Lung (tissue), 12 donors: ENCODE results near the gene RNPC3. TPM values are rescaled to one million over a fixed set of nuclear protein-coding genes. Genes with fewer than 3 reads are reported as not detected.

ENCODE experiments used
- ATAC-seq: fragments of 200-7000 bp; cut with Tn5 transposase; one replicate; pipeline ENCODE4 v1.9.1; 2020; ENCODE audit warnings: moderate number of reproducible peaks; ENCODE audit not compliant: insufficient read depth, low FRiP score
- DNase-seq, 3 donors: peaks; one replicate each; pipeline ENCODE4 v3.0.0-alpha.2; 2013 to 2017
- H3K27ac ChIP-seq, 2 donors: one replicate each; pipeline ENCODE4 v1.5.1; 2013; ENCODE audit warnings: mild to moderate bottlenecking in 2 of 2, moderate library complexity in 2 of 2, control low read depth in 1 of 2, inconsistent platforms in 1 of 2, low read depth in 1 of 2, low read length in 1 of 2
- H3K27me3 ChIP-seq, 3 donors: one replicate each; pipeline ENCODE4 v1.5.1; 2013; ENCODE audit warnings: low read length in 2 of 3; ENCODE audit not compliant: control insufficient read depth in 3 of 3, insufficient read depth in 3 of 3
- H3K36me3 ChIP-seq, 4 donors: one replicate each; pipeline ENCODE4 v1.5.1; 2013; ENCODE audit warnings: low read length in 4 of 4, mild to moderate bottlenecking in 1 of 4, moderate library complexity in 1 of 4; ENCODE audit not compliant: control insufficient read depth in 4 of 4, insufficient read depth in 4 of 4
- H3K4me1 ChIP-seq, 5 donors: one replicate each; pipeline ENCODE4 v1.5.1; 2013; ENCODE audit warnings: low read length in 5 of 5, mild to moderate bottlenecking in 2 of 5, moderate library complexity in 1 of 5; ENCODE audit not compliant: control insufficient read depth in 5 of 5, insufficient read depth in 5 of 5
- H3K4me3 ChIP-seq: one replicate; pipeline ENCODE4 v1.5.1; 2013; ENCODE audit warnings: mild to moderate bottlenecking, control low read depth, moderate library complexity
- H3K9ac ChIP-seq, 2 donors: one replicate each; pipeline ENCODE4 v1.5.1; 2013; ENCODE audit warnings: low read length in 2 of 2, control low read depth in 1 of 2; ENCODE audit not compliant: insufficient read depth in 1 of 2
- H3K9me3 ChIP-seq, 4 donors: one replicate each; pipeline ENCODE4 v1.5.1; 2013; ENCODE audit warnings: low read length in 3 of 4, mild to moderate bottlenecking in 1 of 4, moderate library complexity in 1 of 4; ENCODE audit not compliant: control insufficient read depth in 4 of 4, insufficient read depth in 3 of 4
- CTCF ChIP-seq: IDR thresholded peaks from 2 replicates; pipeline ENCODE4 v1.5.1; 2012; ENCODE audit warnings: mild to moderate bottlenecking; ENCODE audit errors: control extremely low read depth, extremely low read depth
- WGBS, 2 donors: extraction: QIAGEN DNeasy Blood & Tissue Kit; methylation state at CpG; one replicate each; pipeline ENCODE4 v1.1.7; 2013; 5-methylcytosine and 5-hydroxymethylcytosine counted together
- polyA plus RNA-seq, 2 donors: library from polyadenylated mRNA; stranded (reverse); fragments of 200-250 nt; gene quantifications; one replicate each; pipeline ENCODE4 v1.2.1, GENCODE V29; 2013
- total RNA-seq, 2 donors: library from RNA; depleted of rRNA in 1 of 2; stranded (reverse); fragments of >200 nt in 1 of 2; gene quantifications; one replicate each; pipeline ENCODE4 v1.2.1, GENCODE V29; 2014 to 2021
- donor health status: control.
- donor health status: control.
- donor health status: Bipolar disorder and iron deficiency.
- donor health status: healthy.
- donor health status: DM: yes; HTN: yes; CAD: no.

RNPC3 gene
- total and polyA plus RNA-seq, 4 donors: 10.5 to 60.5 (median 18.2) TPM

- ATAC-seq: no peak
- Histone ChIP-seq H3K4me3 (no peak overlapping the region), H3K9me3 (no peaks in the 10 kb centered on the region), H3K27ac (no peak overlapping the region), H3K4me1 (no peaks in the 10 kb centered on the region), H3K36me3 (no peaks in the 10 kb centered on the region), H3K27me3 (no peaks in the 10 kb centered on the region), H3K9ac (no peak overlapping the region)
- no peak for TF ChIP-seq CTCF
- no peak for DNase-seq
- WGBS, 2 donors: 38 to 49% methylated on average over 1 of the region's 1 CpG
Observed at GRCh38 chr1:103509250-103509649, 16.2 kb upstream of the RNPC3 start.

- peaks cover 0 to 2% (median 0%) of the 10 kb centered on the region in 4 donors for H3K36me3 ChIP-seq
- H3K9ac ChIP-seq: no peak overlapping the region
- H3K4me3 ChIP-seq: no peak overlapping the region
- no peaks in the 10 kb centered on the region for H3K9me3 ChIP-seq
- H3K4me1 ChIP-seq: no peaks in the 10 kb centered on the region
- 93 to 95% methylated on average over 1 of the region's 1 CpG for WGBS, 2 donors
- no peak for TF ChIP-seq CTCF
- no peak for DNase-seq
- H3K27me3 ChIP-seq: no peaks in the 10 kb centered on the region
- no peak for ATAC-seq
- H3K27ac ChIP-seq: no peak overlapping the region
Observed at GRCh38 chr1:103513711-103514110, 11.8 kb upstream of the RNPC3 start.

GRCh38 chr1:103514920-103515503 lies 10.5 kb upstream of the RNPC3 start:
- DNase-seq: peak in 2 of 3 donors; percentile 77 to 78
- H3K9me3 ChIP-seq: no peaks in the 10 kb centered on the region
- no peak overlapping the region for H3K27ac ChIP-seq
- no peak overlapping the region for H3K9ac ChIP-seq
- peak; percentile 77 for TF ChIP-seq CTCF
- ATAC-seq: no peak
- no peaks in the 10 kb centered on the region for H3K27me3 ChIP-seq
- WGBS, 2 donors: 29 to 35% methylated on average over 1 of the region's 1 CpG
- no peaks in the 10 kb centered on the region for H3K4me1 ChIP-seq
- no peak overlapping the region for H3K4me3 ChIP-seq
- H3K36me3 ChIP-seq: peaks cover 0 to 2% (median 0%) of the 10 kb centered on the region in 4 donors

- H3K9ac ChIP-seq: no peak overlapping the region
- no peak overlapping the region for H3K4me3 ChIP-seq
- peaks cover 0 to 2% (median 0%) of the 10 kb centered on the region in 4 donors for H3K36me3 ChIP-seq
- TF ChIP-seq CTCF: no peak
- no peak for ATAC-seq
- H3K27ac ChIP-seq: no peak overlapping the region
- no peak for DNase-seq
- H3K4me1 ChIP-seq: no peaks in the 10 kb centered on the region
- no peaks in the 10 kb centered on the region for H3K9me3 ChIP-seq
- H3K27me3 ChIP-seq: no peaks in the 10 kb centered on the region
- 94 to 95% methylated on average over 2 of the region's 2 CpGs for WGBS, 2 donors
Observed at GRCh38 chr1:103516283-103516682, 9.2 kb upstream of the RNPC3 start.
